Ishikawa (cell line): Measurements from ENCODE around the gene CCDC57.

Experiments used
- CEBPB ChIP-seq: IDR thresholded peaks from 2 replicates; pipeline ENCODE4 v1.6.1; 2012
- CREB1 ChIP-seq: IDR thresholded peaks from 2 replicates; pipeline ENCODE4 v1.6.1; 2012; ENCODE audit warnings: low read depth
- EGR1 ChIP-seq: IDR thresholded peaks from 2 replicates; pipeline ENCODE4 v1.6.1; 2012
- EP300 ChIP-seq: IDR thresholded peaks from 2 replicates; pipeline ENCODE4 v1.6.1; 2012; ENCODE audit warnings: borderline replicate concordance
- FOXM1 ChIP-seq: IDR thresholded peaks from 2 replicates; pipeline ENCODE4 v1.6.1; 2012; ENCODE audit warnings: low read depth, borderline replicate concordance
- NFIC ChIP-seq: IDR thresholded peaks from 2 replicates; pipeline ENCODE4 v1.6.1; 2012
- RAD21 ChIP-seq: IDR thresholded peaks from 2 replicates; pipeline ENCODE4 v1.6.1; 2012; ENCODE audit warnings: low read depth
- TAF1 ChIP-seq: IDR thresholded peaks from 2 replicates; pipeline ENCODE4 v1.6.1; 2012; ENCODE audit warnings: low read depth, mild to moderate bottlenecking
- TCF12 ChIP-seq: IDR thresholded peaks from 2 replicates; pipeline ENCODE4 v1.6.1; 2012; ENCODE audit warnings: low read depth
- TEAD4 ChIP-seq: IDR thresholded peaks from 2 replicates; pipeline ENCODE4 v1.6.1; 2012
- YY1 ChIP-seq: IDR thresholded peaks from 2 replicates; pipeline ENCODE4 v1.6.1; 2012; ENCODE audit warnings: low read depth
- ZBTB7A ChIP-seq: IDR thresholded peaks from 2 replicates; pipeline ENCODE4 v1.6.1; 2012; ENCODE audit warnings: low read depth
- TF ChIP-seq, protein P1 (sequence below): IDR thresholded peaks from 2 replicates; pipeline ENCODE4 v1.6.1; 2012
- TF ChIP-seq, protein P2 (sequence below): IDR thresholded peaks from 2 replicates; pipeline ENCODE4 v1.6.1; 2012
- TF ChIP-seq, protein P3 (sequence below): IDR thresholded peaks from 2 replicates; pipeline ENCODE4 v1.6.1; 2012; ENCODE audit warnings: low read depth, mild to moderate bottlenecking

The CCDC57 gene

DNA sequence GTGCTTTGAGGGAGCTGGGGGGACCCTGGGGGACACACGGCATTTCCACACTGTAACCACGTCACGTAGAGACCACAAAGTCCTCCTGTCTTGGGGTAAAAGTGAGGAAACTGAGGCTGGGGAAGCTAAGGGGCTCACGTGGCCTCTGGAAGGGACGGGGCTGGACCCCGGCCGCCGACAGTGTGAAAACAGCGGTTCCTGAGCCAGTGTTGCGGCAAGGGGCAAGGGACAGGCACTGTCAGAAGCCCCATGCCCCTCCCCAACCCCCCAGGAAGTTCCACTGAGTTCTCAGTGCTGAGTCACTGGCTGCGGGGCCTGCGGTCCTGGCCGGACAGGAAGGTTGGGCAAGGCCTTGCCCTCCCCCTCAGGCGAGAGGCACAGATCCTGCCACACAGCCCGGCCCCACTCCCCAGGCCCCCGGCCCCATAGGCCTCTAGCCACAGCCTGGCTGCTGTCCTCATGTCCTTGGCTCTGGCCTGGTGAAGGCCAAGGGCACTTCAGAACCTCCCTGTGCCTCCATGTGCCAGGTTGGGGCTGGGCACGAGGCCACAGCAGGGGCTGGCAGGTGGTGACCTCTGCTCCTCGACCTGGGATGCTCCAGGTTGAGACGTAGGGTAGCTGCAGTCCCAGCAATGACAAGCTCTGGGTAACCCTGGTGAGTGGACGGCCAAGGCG lies 5.0 kb upstream of the CCDC57 start:
- TF ChIP-seq CEBPB (0 out of 2 replicates have a peak, but pooled peaks have one; percentile 7), TCF12 (0 out of 2 replicates have a peak, but pooled peaks have one; percentile 36), FOXM1 (no peak), EP300 (0 out of 2 replicates have a peak, but pooled peaks have one; percentile 29), TEAD4 (peak; percentile 53), TAF1 (no peak), EGR1 (no peak), RAD21 (no peak), NFIC (no peak)
- TF ChIP-seq, protein P1, sequence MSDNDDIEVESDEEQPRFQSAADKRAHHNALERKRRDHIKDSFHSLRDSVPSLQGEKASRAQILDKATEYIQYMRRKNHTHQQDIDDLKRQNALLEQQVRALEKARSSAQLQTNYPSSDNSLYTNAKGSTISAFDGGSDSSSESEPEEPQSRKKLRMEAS, result peak; percentile 57; the same call in 1 of the 2 replicates

DNA sequence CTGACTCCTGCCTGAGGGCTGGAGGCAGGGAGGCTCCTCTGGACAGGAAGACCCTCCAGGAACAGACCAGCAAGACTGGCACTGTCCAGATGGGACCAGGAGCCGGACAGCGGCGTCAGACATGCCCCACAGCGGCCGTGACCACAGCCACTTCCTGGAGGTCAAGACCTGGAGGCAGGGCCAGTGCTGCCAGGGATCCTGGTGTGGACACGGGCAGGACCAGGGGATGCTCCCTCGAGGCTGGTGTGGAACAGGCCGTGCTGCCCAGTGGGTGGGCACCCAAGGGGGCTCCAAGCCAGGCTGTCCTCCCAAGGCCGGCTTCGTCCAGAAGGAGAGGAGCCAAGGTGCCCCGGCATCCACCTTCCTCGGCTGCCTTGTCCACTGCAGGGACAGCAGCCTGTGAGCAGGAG lies 4.5 kb upstream of the CCDC57 start:
- TF ChIP-seq ZBTB7A, result no peak
- TF ChIP-seq FOXM1, result no peak
- TF ChIP-seq, protein P2, sequence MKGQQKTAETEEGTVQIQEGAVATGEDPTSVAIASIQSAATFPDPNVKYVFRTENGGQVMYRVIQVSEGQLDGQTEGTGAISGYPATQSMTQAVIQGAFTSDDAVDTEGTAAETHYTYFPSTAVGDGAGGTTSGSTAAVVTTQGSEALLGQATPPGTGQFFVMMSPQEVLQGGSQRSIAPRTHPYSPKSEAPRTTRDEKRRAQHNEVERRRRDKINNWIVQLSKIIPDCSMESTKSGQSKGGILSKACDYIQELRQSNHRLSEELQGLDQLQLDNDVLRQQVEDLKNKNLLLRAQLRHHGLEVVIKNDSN, result no peak
- no peak for TF ChIP-seq TEAD4
- no peak for TF ChIP-seq EP300
- TF ChIP-seq CREB1, result no peak
- no peak for TF ChIP-seq YY1
- no peak for TF ChIP-seq EGR1
- no peak for TF ChIP-seq TCF12
- no peak for TF ChIP-seq CEBPB
- no peak for TF ChIP-seq NFIC
- TF ChIP-seq, protein P1, result no peak
- no peak for TF ChIP-seq RAD21
- TF ChIP-seq TAF1, result no peak
- TF ChIP-seq, protein P3, sequence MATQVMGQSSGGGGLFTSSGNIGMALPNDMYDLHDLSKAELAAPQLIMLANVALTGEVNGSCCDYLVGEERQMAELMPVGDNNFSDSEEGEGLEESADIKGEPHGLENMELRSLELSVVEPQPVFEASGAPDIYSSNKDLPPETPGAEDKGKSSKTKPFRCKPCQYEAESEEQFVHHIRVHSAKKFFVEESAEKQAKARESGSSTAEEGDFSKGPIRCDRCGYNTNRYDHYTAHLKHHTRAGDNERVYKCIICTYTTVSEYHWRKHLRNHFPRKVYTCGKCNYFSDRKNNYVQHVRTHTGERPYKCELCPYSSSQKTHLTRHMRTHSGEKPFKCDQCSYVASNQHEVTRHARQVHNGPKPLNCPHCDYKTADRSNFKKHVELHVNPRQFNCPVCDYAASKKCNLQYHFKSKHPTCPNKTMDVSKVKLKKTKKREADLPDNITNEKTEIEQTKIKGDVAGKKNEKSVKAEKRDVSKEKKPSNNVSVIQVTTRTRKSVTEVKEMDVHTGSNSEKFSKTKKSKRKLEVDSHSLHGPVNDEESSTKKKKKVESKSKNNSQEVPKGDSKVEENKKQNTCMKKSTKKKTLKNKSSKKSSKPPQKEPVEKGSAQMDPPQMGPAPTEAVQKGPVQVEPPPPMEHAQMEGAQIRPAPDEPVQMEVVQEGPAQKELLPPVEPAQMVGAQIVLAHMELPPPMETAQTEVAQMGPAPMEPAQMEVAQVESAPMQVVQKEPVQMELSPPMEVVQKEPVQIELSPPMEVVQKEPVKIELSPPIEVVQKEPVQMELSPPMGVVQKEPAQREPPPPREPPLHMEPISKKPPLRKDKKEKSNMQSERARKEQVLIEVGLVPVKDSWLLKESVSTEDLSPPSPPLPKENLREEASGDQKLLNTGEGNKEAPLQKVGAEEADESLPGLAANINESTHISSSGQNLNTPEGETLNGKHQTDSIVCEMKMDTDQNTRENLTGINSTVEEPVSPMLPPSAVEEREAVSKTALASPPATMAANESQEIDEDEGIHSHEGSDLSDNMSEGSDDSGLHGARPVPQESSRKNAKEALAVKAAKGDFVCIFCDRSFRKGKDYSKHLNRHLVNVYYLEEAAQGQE, result no peak

DNA sequence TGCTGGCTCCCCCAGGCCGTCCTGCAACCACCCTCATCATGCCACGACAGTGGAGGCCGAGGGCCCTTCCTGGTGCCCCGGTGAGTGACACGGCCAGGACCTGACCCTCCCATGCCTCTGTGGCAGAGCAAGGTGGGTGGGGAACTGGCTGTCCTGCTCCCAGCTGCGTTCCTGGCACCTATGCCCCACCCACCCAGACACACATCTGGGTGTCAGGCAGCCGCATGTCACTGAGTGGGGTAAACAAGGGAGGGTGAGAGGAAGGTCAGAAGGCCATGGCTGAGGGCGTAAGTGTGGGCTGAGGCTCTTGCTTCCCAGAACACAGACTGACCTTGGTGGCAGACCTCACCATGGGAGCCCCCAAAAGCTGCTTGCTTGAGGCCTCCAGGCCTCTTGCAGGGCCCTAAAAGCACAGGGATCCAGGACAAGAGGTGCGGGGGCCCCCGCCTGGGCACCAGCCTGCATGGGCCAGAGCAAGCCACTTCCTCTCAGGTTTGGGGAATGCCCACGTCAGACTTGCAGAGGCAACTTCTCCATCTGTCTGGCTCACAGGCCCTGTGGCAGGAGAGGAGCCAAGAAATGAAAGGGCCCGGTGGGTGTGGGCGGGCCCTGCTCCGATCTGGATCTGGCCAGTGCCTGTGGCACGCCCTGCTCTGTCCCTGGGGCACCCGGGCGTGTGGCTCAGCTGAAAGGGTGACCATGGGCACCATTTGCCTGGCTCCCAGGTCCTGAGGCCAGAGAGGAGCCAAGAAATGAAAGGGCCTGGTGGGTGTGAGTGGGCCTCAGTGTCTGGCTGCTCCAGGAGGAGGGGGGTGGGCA lies 3.9 kb upstream of the CCDC57 start:
- TF ChIP-seq CREB1 (no peak), TEAD4 (0 out of 2 replicates have a peak, but pooled peaks have one; percentile 20), EGR1 (peak; percentile 16; the same call in 1 of the 2 replicates), FOXM1 (no peak), TCF12 (0 out of 2 replicates have a peak, but pooled peaks have one; percentile 36), YY1 (peak; percentile 13; the same call in 1 of the 2 replicates), NFIC (peak; percentile 64), CEBPB (no peak), RAD21 (no peak), TAF1 (no peak), ZBTB7A (0 out of 2 replicates have a peak, but pooled peaks have one; percentile 31)
- TF ChIP-seq, protein P1, result peak; percentile 22; the same call in 1 of the 2 replicates
- TF ChIP-seq, protein P3, result no peak

DNA sequence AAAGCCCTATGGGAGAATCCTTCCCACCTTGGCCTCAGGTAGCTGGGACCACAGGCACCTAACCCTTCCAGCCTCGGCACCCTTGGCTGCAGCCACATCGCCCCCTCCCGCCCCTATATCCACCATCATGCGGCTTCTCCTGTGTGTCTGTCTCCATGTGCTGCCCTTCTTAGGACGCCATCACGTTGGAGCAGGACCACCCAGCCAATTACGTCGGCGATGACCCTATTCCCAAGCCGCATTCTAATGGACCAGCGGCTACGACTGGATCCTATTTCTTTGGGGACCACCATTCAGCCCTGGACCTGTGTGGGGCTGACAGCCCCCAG lies 3.3 kb upstream of the CCDC57 start:
- TF ChIP-seq, protein P1, result no peak
- TF ChIP-seq TEAD4 (no peak), EP300 (no peak), ZBTB7A (no peak), NFIC (no peak), TCF12 (no peak), RAD21 (no peak)
- TF ChIP-seq, protein P3, result no peak
- TF ChIP-seq, protein P2, result no peak
